Mammary epithelial cell (primary cell): ENCODE results near the gene REXO1.

Experiments
- CTCF ChIP-seq, 2 donors: IDR thresholded peaks in 1 of 2; conservative IDR thresholded peaks in 1 of 2; 2 replicates each; pipeline ENCODE4 v1.5.1; 2011 to 2012; ENCODE audit warnings: inconsistent platforms in 2 of 2, low read length in 2 of 2, mild to moderate bottlenecking in 2 of 2, control low read depth in 1 of 2, low read depth in 1 of 2; ENCODE audit not compliant: insufficient read depth in 1 of 2; ENCODE audit errors: extremely low read depth in 1 of 2
- EZH2 ChIP-seq: IDR thresholded peaks from 2 replicates; pipeline ENCODE4 v1.6.1; 2012; ENCODE audit warnings: low read length, inconsistent platforms, borderline replicate concordance

DNA sequence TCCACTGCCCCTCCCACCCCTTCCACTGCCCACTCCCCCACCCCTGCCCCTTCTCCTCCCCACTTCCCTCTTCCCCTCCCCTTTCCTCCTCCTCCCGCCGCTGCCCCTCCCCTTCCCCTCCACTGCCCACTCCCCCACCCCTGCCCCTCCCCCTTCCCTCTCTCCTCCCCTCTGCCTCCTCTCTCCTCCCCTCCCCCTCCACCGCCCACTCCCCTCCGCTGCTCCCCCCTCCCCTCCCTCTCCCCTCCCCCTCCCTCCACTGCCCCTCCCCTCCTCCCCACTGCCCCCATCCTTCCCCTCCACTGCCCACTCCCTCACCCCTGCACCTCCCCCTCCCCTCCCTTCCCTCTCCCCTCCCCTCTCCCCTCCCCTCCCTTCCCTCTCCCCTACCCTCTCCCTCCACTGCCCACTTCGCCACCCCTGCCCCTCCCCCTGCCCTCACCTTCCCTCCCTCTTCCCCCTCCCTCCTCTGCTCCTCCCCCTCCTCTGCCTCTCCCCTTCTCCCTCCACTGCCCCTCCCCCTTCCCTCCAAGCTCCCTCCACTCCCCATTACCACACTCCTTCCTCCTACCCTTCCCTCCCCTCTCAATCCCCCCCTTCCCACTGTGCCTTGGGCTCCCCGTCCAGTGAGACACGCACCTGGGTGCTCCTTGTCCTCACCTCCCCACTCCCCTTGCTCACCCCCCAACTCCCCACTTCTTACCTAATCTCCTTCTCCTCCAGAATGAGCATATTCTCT is 58.1 kb downstream of the REXO1 start:
- TF ChIP-seq CTCF (conservative IDR thresholded peaks at IDR 0.05 in 1 of 2, IDR thresholded peaks at IDR 0.05 in 1 of 2; ENCODE audit: extremely low read depth in 1 of 2, insufficient read depth in 1 of 2, low read depth in 1 of 2, low read length in 2 of 2): no peak
- no peak for TF ChIP-seq EZH2
